Parathyroid adenoma (tissue), 2 donors: Measurements from ENCODE around the gene RPRD1A.

Source experiments
- H2AFZ ChIP-seq: fragments of 300-600 bp; sonication (generic); one replicate; pipeline ENCODE4 v1.7.0; 2017; ENCODE audit warnings: antibody characterized with exemption, mild to moderate bottlenecking
- H3K27ac ChIP-seq: fragments of 300-600 bp; sonication (generic); one replicate; pipeline ENCODE4 v1.7.0; 2017
- H3K27me3 ChIP-seq: fragments of 300-600 bp; sonication (generic); one replicate; pipeline ENCODE4 v1.7.0; 2017; ENCODE audit warnings: low read length; ENCODE audit not compliant: control insufficient read depth, insufficient read depth
- H3K36me3 ChIP-seq: fragments of 300-600 bp; sonication (generic); one replicate; pipeline ENCODE4 v1.7.0; 2017; ENCODE audit warnings: low read length; ENCODE audit not compliant: control insufficient read depth, insufficient read depth
- H3K4me1 ChIP-seq: fragments of 300-600 bp; sonication (generic); one replicate; pipeline ENCODE4 v1.7.0; 2017; ENCODE audit warnings: control low read depth
- H3K4me2 ChIP-seq: fragments of 300-600 bp; sonication (generic); one replicate; pipeline ENCODE4 v1.7.0; 2017; ENCODE audit warnings: low read length
- H3K4me3 ChIP-seq: fragments of 300-600 bp; sonication (generic); one replicate; pipeline ENCODE4 v1.7.0; 2017; ENCODE audit warnings: low read depth, low read length
- H3K79me2 ChIP-seq: fragments of 300-600 bp; sonication (generic); one replicate; pipeline ENCODE4 v1.7.0; 2017; ENCODE audit warnings: control low read depth
- H3K9ac ChIP-seq: fragments of 300-600 bp; sonication (generic); one replicate; pipeline ENCODE4 v1.7.0; 2017; ENCODE audit warnings: mild to moderate bottlenecking
- H3K9me3 ChIP-seq: fragments of 300-600 bp; sonication (generic); one replicate; pipeline ENCODE4 v1.7.0; 2017; ENCODE audit warnings: low read length; ENCODE audit not compliant: control insufficient read depth
- CTCF ChIP-seq: fragments of 300-600 bp; sonication (generic); IDR thresholded peaks from one replicate; pipeline ENCODE4 v1.7.0; 2017; ENCODE audit warnings: antibody characterized with exemption, mild to moderate bottlenecking
- donor health status: primary hyperparathyroidism.

RPRD1A gene

GRCh38 chr18:36051760-36052159, 15.6 kb downstream of the RPRD1A start:
- peaks cover 58% of the 10 kb centered on the region for H3K79me2 ChIP-seq
- no peak overlapping the region for H3K9ac ChIP-seq
- no peak overlapping the region for H3K4me2 ChIP-seq
- H3K36me3 ChIP-seq: no peaks in the 10 kb centered on the region
- H3K27ac ChIP-seq: no peak overlapping the region
- H3K4me3 ChIP-seq: no peak overlapping the region
- no peaks in the 10 kb centered on the region for H3K4me1 ChIP-seq
- no peak overlapping the region for H2AFZ ChIP-seq
- no peaks in the 10 kb centered on the region for H3K27me3 ChIP-seq
- no peaks in the 10 kb centered on the region for H3K9me3 ChIP-seq
- no peak for TF ChIP-seq CTCF

- H3K4me2 ChIP-seq: no peak overlapping the region
- no peak for TF ChIP-seq CTCF
- H3K79me2 ChIP-seq: peaks cover 63% of the 10 kb centered on the region
- no peaks in the 10 kb centered on the region for H3K36me3 ChIP-seq
- no peak overlapping the region for H3K9ac ChIP-seq
- no peaks in the 10 kb centered on the region for H3K4me1 ChIP-seq
- no peak overlapping the region for H2AFZ ChIP-seq
- H3K27ac ChIP-seq: no peak overlapping the region
- no peaks in the 10 kb centered on the region for H3K27me3 ChIP-seq
- H3K4me3 ChIP-seq: no peak overlapping the region
- no peaks in the 10 kb centered on the region for H3K9me3 ChIP-seq
These were observed 16.9 kb downstream of the RPRD1A start for GRCh38 chr18:36050479-36050878.

- Histone ChIP-seq H3K4me2 (no peak overlapping the region), H3K9ac (no peak overlapping the region), H3K79me2 (peaks cover 50% of the 10 kb centered on the region)
These were observed 19.8 kb downstream of the RPRD1A start for GRCh38 chr18:36047521-36047920.

GRCh38 chr18:36046898-36047297, 20.5 kb downstream of the RPRD1A start:
- Histone ChIP-seq H3K4me2 (no peak overlapping the region), H3K36me3 (no peaks in the 10 kb centered on the region), H2AFZ (no peak overlapping the region), H3K4me1 (no peaks in the 10 kb centered on the region), H3K79me2 (peaks cover 45% of the 10 kb centered on the region), H3K9ac (no peak overlapping the region), H3K27me3 (no peaks in the 10 kb centered on the region), H3K9me3 (no peaks in the 10 kb centered on the region), H3K4me3 (no peak overlapping the region), H3K27ac (no peak overlapping the region)
- no peak for TF ChIP-seq CTCF

More at GRCh38 chr18:36047521-36047920, 19.8 kb downstream of the RPRD1A start:
- Histone ChIP-seq H3K9me3 (no peaks in the 10 kb centered on the region), H3K27ac (no peak overlapping the region), H3K27me3 (no peaks in the 10 kb centered on the region), H3K4me1 (no peaks in the 10 kb centered on the region), H2AFZ (no peak overlapping the region), H3K4me3 (no peak overlapping the region), H3K36me3 (no peaks in the 10 kb centered on the region)
- no peak for TF ChIP-seq CTCF

- Histone ChIP-seq H3K9me3 (no peaks in the 10 kb centered on the region), H3K27ac (no peak overlapping the region), H3K4me2 (no peak overlapping the region), H3K27me3 (no peaks in the 10 kb centered on the region), H3K79me2 (peaks cover 36% of the 10 kb centered on the region), H3K4me3 (no peak overlapping the region), H3K9ac (no peak overlapping the region), H3K36me3 (no peaks in the 10 kb centered on the region), H2AFZ (no peak overlapping the region), H3K4me1 (no peaks in the 10 kb centered on the region)
- no peak for TF ChIP-seq CTCF
These were observed 21.9 kb downstream of the RPRD1A start for GRCh38 chr18:36045241-36045991.
